Liver (tissue), 9 donors: ENCODE measurements around the gene MAG. TPM values are rescaled to one million over a fixed set of nuclear protein-coding genes. Genes with fewer than 3 reads are reported as not detected.

Experiments used
- DNase-seq: peaks from one replicate; pipeline ENCODE4 v3.0.0-alpha.2; 2017; ENCODE audit warnings: low spot score
- H3K27ac ChIP-seq, 2 donors: one replicate each; pipeline ENCODE4 v1.7.0; 2013; ENCODE audit warnings: inconsistent platforms in 2 of 2, low read length in 2 of 2, control low read depth in 1 of 2, low read depth in 1 of 2, mild to moderate bottlenecking in 1 of 2
- H3K27me3 ChIP-seq, 4 donors: one replicate each; pipeline versions ENCODE4 v1.6.1 to v1.7.0; 2013; ENCODE audit warnings: low read length in 3 of 4, inconsistent platforms in 1 of 4, mild to moderate bottlenecking in 1 of 4, moderate library complexity in 1 of 4; ENCODE audit not compliant: control insufficient read depth in 4 of 4, insufficient read depth in 4 of 4
- H3K36me3 ChIP-seq, 4 donors: one replicate each; pipeline versions ENCODE4 v1.6.1 to v1.7.0; 2013; ENCODE audit warnings: low read length in 3 of 4, mild to moderate bottlenecking in 3 of 4, low read depth in 1 of 4, moderate library complexity in 1 of 4; ENCODE audit not compliant: control insufficient read depth in 4 of 4, insufficient read depth in 3 of 4
- H3K4me1 ChIP-seq, 4 donors: one replicate each; pipeline versions ENCODE4 v1.6.1 to v1.7.0; 2013; ENCODE audit warnings: low read length in 3 of 4, mild to moderate bottlenecking in 3 of 4, moderate library complexity in 1 of 4; ENCODE audit not compliant: control insufficient read depth in 4 of 4, insufficient read depth in 4 of 4
- H3K4me3 ChIP-seq, 3 donors: one replicate each; pipeline versions ENCODE4 v1.6.1 to v1.7.0; 2013; ENCODE audit warnings: low read length in 3 of 3, control low read depth in 1 of 3, low read depth in 1 of 3, mild to moderate bottlenecking in 1 of 3
- H3K9ac ChIP-seq, 2 donors: one replicate each; pipeline ENCODE4 v1.7.0; 2013; ENCODE audit warnings: low read length in 2 of 2, mild to moderate bottlenecking in 2 of 2, moderate library complexity in 2 of 2, control low read depth in 1 of 2, low read depth in 1 of 2
- H3K9me3 ChIP-seq, 4 donors: one replicate each; pipeline versions ENCODE4 v1.6.1 to v1.7.0; 2013; ENCODE audit warnings: low read length in 3 of 4; ENCODE audit not compliant: control insufficient read depth in 4 of 4
- ATF3 ChIP-seq: IDR thresholded peaks from 2 replicates; pipeline ENCODE4 v1.6.1; 2016; ENCODE audit warnings: antibody characterized with exemption
- CTCF ChIP-seq: fragments of 150-350 bp; IDR thresholded peaks from 2 replicates; pipeline ENCODE4 v1.5.1; 2017; ENCODE audit warnings: improper control_type of control experiment, low read depth, low read length; ENCODE audit not compliant: missing input control
- EGR1 ChIP-seq, 2 donors: IDR thresholded peaks; 2 replicates each; pipeline ENCODE4 v1.6.1; 2016 to 2018; ENCODE audit warnings: antibody characterized with exemption in 2 of 2, low read depth in 2 of 2
- FOXA1 ChIP-seq: IDR thresholded peaks from 2 replicates; pipeline ENCODE4 v1.6.1; 2016; ENCODE audit warnings: antibody characterized with exemption
- FOXA2 ChIP-seq: IDR thresholded peaks from 2 replicates; pipeline ENCODE4 v1.6.1; 2016; ENCODE audit warnings: antibody characterized with exemption
- GABPA ChIP-seq, 2 donors: IDR thresholded peaks in 1 of 2; conservative IDR thresholded peaks in 1 of 2; 2 replicates each; pipeline ENCODE4 v1.6.1; 2016; ENCODE audit warnings: antibody characterized with exemption in 2 of 2, mild to moderate bottlenecking in 1 of 2, moderate library complexity in 1 of 2
- HNF4A ChIP-seq, 2 donors: conservative IDR thresholded peaks; 2 replicates each; pipeline ENCODE4 v1.6.1; 2016; ENCODE audit warnings: antibody characterized with exemption in 2 of 2, mild to moderate bottlenecking in 2 of 2
- HNF4G ChIP-seq: IDR thresholded peaks from 2 replicates; pipeline ENCODE4 v1.6.1; 2016; ENCODE audit warnings: antibody characterized with exemption
- JUND ChIP-seq, 2 donors: IDR thresholded peaks; 2 replicates each; pipeline ENCODE4 v1.6.1; 2016; ENCODE audit warnings: antibody characterized with exemption in 2 of 2
- NR2F2 ChIP-seq: IDR thresholded peaks from 2 replicates; pipeline ENCODE4 v1.6.1; 2016; ENCODE audit warnings: antibody characterized with exemption
- RAD21 ChIP-seq, 2 donors: IDR thresholded peaks; 2 replicates each; pipeline ENCODE4 v1.6.1; 2016; ENCODE audit warnings: antibody characterized with exemption in 2 of 2, mild to moderate bottlenecking in 2 of 2
- REST ChIP-seq: IDR thresholded peaks from 2 replicates; pipeline ENCODE4 v1.6.1; 2016; ENCODE audit warnings: antibody characterized with exemption, mild to moderate bottlenecking
- RXRA ChIP-seq, 2 donors: IDR thresholded peaks; 2 replicates each; pipeline ENCODE4 v1.6.1; 2017 to 2018; ENCODE audit warnings: antibody characterized with exemption in 2 of 2, mild to moderate bottlenecking in 1 of 2
- SP1 ChIP-seq: IDR thresholded peaks from 2 replicates; pipeline ENCODE4 v1.6.1; 2018; ENCODE audit warnings: antibody characterized with exemption, mild to moderate bottlenecking
- WGBS: extraction: QIAGEN DNeasy Blood & Tissue Kit; methylation state at CpG from one replicate; pipeline ENCODE4 v1.1.7; 2013; 5-methylcytosine and 5-hydroxymethylcytosine counted together
- polyA plus RNA-seq, 2 donors: library from polyadenylated mRNA; stranded (reverse) in 1 of 2; unstranded in 1 of 2; fragments of 200-250 nt in 1 of 2; fragments of >200 nt in 1 of 2; fragmentation: Nextera tagmentation in 1 of 2; extraction: Ambion mirVana in 1 of 2; gene quantifications; one replicate each; pipeline versions ENCODE4 v1.2.1 to v1.2.3, GENCODE V29; 2013 to 2015
- total RNA-seq, 2 donors: library from RNA; depleted of rRNA; stranded (reverse); fragments of >200 nt; gene quantifications; one replicate each; pipeline ENCODE4 v1.2.3, GENCODE V29; 2014
- TF ChIP-seq, protein P1 (sequence below): IDR thresholded peaks from 2 replicates; pipeline ENCODE4 v1.6.1; 2016; ENCODE audit warnings: antibody characterized with exemption
- TF ChIP-seq, protein P2 (sequence below): IDR thresholded peaks from 2 replicates; pipeline ENCODE4 v1.6.1; 2016; ENCODE audit warnings: antibody characterized with exemption
- donor health status: healthy.
- donor health status: healthy.
- donor health status: healthy.
- donor health status: healthy.
- donor health status: healthy.

Gene MAG
- total and polyA plus RNA-seq, 4 donors = 0.29 to 3.9 (median 0.33) TPM; not detected in 1

DNA sequence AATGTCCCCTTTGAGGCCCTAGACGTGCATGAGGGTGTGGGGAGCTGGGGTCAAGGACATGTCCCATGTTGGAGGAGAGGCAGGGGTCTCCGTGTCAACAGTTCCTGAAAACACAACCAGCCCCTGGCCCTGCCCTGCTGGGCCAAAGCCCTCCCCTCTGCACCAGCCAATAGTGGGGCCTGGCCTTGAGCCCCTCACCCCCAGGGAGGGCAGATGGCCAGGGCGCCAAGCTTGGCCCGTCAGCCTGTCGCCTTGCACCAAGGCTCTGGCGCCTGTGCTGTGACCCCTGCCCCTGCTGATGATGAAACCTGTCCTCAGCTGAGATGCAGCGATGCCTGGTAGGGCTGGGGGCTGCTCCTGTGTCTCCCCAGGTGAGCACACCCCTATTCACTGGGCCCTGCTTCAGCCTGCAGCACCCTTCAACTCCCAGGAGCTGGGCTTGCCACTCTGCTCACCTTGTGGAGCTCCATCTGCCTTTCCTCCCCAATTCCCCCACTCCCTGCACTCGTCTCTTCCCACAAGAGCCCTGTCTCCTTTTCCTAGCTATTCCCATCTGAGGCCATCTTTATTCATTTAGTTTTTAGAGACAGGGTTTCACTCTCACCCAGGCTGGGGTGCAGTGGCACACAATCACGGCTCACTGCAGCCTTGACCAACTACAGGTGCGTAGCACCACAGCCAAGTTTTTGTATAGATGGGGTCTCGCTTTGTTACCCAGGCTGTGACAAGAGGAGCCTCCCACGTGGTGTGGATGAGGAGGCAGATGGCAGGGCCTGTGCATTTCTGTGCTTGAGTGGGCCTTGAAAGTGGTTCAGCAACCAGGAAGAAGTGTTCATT is 11.8 kb upstream of the MAG start:
- Histone ChIP-seq H3K4me1 (peaks cover 22 to 40% (median 32%) of the 10 kb centered on the region in 4 donors), H3K9ac (no peak overlapping the region), H3K9me3 (no peaks in the 10 kb centered on the region), H3K36me3 (peaks cover 0 to 13% (median 10%) of the 10 kb centered on the region in 4 donors), H3K27ac (peak overlapping the region; percentile 81 to 95), H3K4me3 (no peak overlapping the region), H3K27me3 (no peaks in the 10 kb centered on the region)
- WGBS = 52% methylated on average over 12 of the region's 12 CpGs
- TF ChIP-seq HNF4A (conservative IDR thresholded peaks at IDR 0.05) (peak; percentile 64 to 65), ATF3 (peak; percentile 85), SP1 (peak; percentile 76), FOXA2 (no peak), RXRA (IDR thresholded peaks at IDR 0.05) (peak; percentile 80 to 85), HNF4G (no peak), REST (no peak), NR2F2 (peak; percentile 36), FOXA1 (no peak), JUND (IDR thresholded peaks at IDR 0.05) (no peak), RAD21 (IDR thresholded peaks at IDR 0.05) (no peak), GABPA (IDR thresholded peaks at IDR 0.05 in 1 of 2, conservative IDR thresholded peaks at IDR 0.05 in 1 of 2) (no peak)
- TF ChIP-seq, protein P1, sequence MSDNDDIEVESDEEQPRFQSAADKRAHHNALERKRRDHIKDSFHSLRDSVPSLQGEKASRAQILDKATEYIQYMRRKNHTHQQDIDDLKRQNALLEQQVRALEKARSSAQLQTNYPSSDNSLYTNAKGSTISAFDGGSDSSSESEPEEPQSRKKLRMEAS = peak; percentile 51
- peak; percentile 54 for DNase-seq

DNA sequence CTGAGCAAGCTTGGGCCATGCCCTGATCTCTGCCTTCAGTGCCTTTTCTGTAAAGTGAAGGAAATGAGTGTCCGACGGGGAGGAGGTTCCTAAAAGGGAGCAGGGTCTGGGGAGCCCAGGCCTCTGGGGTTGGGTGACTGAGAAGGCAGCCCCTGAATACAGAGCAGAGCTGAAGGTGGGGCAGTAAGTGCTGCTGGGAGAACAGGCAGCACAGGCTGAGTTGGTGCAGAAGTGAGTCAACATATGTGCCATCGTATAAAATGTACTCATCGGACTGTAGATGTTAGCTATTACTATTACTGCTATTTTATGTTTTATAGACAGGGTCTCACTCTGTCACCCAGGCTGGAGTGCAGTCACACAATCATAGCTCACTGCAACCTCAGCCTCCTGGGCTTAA is 10.7 kb upstream of the MAG start:
- DNase-seq = no peak

More for the DNA sequence above, 10.7 kb upstream of the MAG start:
- Histone ChIP-seq H3K27ac (peak overlapping the region; percentile 81 to 95), H3K9ac (no peak overlapping the region), H3K4me3 (no peak overlapping the region), H3K9me3 (no peaks in the 10 kb centered on the region), H3K27me3 (no peaks in the 10 kb centered on the region), H3K4me1 (peaks cover 21 to 40% (median 32%) of the 10 kb centered on the region in 4 donors), H3K36me3 (peaks cover 0 to 9% (median 7%) of the 10 kb centered on the region in 4 donors)
- WGBS = 82% methylated on average over 4 of the region's 4 CpGs
- no peak for TF ChIP-seq RAD21 (IDR thresholded peaks at IDR 0.05)
- TF ChIP-seq GABPA (IDR thresholded peaks at IDR 0.05 in 1 of 2, conservative IDR thresholded peaks at IDR 0.05 in 1 of 2) = no peak
- TF ChIP-seq EGR1 (IDR thresholded peaks at IDR 0.05; ENCODE audit: low read depth in 2 of 2) = no peak
- TF ChIP-seq CTCF = no peak
- TF ChIP-seq REST = no peak
- TF ChIP-seq, protein P1 = no peak
- no peak for TF ChIP-seq FOXA1
- TF ChIP-seq ATF3 = no peak
- TF ChIP-seq NR2F2 = no peak
- TF ChIP-seq, protein P2, sequence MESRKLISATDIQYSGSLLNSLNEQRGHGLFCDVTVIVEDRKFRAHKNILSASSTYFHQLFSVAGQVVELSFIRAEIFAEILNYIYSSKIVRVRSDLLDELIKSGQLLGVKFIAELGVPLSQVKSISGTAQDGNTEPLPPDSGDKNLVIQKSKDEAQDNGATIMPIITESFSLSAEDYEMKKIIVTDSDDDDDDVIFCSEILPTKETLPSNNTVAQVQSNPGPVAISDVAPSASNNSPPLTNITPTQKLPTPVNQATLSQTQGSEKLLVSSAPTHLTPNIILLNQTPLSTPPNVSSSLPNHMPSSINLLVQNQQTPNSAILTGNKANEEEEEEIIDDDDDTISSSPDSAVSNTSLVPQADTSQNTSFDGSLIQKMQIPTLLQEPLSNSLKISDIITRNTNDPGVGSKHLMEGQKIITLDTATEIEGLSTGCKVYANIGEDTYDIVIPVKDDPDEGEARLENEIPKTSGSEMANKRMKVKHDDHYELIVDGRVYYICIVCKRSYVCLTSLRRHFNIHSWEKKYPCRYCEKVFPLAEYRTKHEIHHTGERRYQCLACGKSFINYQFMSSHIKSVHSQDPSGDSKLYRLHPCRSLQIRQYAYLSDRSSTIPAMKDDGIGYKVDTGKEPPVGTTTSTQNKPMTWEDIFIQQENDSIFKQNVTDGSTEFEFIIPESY = no peak
- no peak for TF ChIP-seq HNF4A (conservative IDR thresholded peaks at IDR 0.05)
